Measurements from ENCODE around the gene SIAH1. TPM values are rescaled to one million over a fixed set of nuclear protein-coding genes. Genes with fewer than 3 reads are reported as not detected.

The SIAH1 gene
- polyA plus RNA-seq, 1 donor (not counting 4 experiments of a cell fraction or from before 2014, with no cell fraction given): 19.0 TPM

- dilution Hi-C loops (cut with MboI; ENCODE audit: extremely low pct_ligation_motif_present, low sequenced_read_pairs): no loop called here
- no peaks in the 10 kb centered on the region for H4K20me1 ChIP-seq (ENCODE audit: control insufficient read depth, extremely low read depth, insufficient read depth, low read length)
Measured at GRCh38 chr16:48330841-48331192, 54.4 kb downstream of the SIAH1 start.

GRCh38 chr16:48330189-48330840 is 54.9 kb downstream of the SIAH1 start:
- H3K36me3 ChIP-seq (ENCODE audit: control insufficient read depth in 2 of 2, extremely low read depth in 1 of 2, insufficient read depth in 2 of 2, low read length in 2 of 2): peaks cover 10 to 12% of the 10 kb centered on the region in 2 experiments
- no peak overlapping the region for H3K4me3 ChIP-seq (ENCODE audit: control insufficient read depth in 2 of 3, extremely low read depth in 1 of 3, insufficient read depth in 2 of 3, low read depth in 1 of 3, low read length in 3 of 3)
- no peak overlapping the region for H3K27ac ChIP-seq (ENCODE audit: control insufficient read depth, insufficient read depth, low read length)
- H3K79me2 ChIP-seq (ENCODE audit: control insufficient read depth, insufficient read depth, low read length): no peaks in the 10 kb centered on the region
- no peaks in the 10 kb centered on the region for H3K9me3 ChIP-seq (ENCODE audit: control insufficient read depth, low read depth, low read length)
- no peaks in the 10 kb centered on the region for H3K4me1 ChIP-seq (ENCODE audit: control insufficient read depth, extremely low read depth, insufficient read depth, low read length)
- H2AFZ ChIP-seq (ENCODE audit: control insufficient read depth, low read length): no peak overlapping the region
- no peak for TF ChIP-seq EZH2 (IDR thresholded peaks at IDR 0.05; ENCODE audit: low read length)
- TF ChIP-seq, protein P1, sequence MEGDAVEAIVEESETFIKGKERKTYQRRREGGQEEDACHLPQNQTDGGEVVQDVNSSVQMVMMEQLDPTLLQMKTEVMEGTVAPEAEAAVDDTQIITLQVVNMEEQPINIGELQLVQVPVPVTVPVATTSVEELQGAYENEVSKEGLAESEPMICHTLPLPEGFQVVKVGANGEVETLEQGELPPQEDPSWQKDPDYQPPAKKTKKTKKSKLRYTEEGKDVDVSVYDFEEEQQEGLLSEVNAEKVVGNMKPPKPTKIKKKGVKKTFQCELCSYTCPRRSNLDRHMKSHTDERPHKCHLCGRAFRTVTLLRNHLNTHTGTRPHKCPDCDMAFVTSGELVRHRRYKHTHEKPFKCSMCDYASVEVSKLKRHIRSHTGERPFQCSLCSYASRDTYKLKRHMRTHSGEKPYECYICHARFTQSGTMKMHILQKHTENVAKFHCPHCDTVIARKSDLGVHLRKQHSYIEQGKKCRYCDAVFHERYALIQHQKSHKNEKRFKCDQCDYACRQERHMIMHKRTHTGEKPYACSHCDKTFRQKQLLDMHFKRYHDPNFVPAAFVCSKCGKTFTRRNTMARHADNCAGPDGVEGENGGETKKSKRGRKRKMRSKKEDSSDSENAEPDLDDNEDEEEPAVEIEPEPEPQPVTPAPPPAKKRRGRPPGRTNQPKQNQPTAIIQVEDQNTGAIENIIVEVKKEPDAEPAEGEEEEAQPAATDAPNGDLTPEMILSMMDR (optimal IDR thresholded peaks at IDR 0.05 in 1 of 3, IDR thresholded peaks at IDR 0.05 in 1 of 3, conservative IDR thresholded peaks at IDR 0.05 in 1 of 3; ENCODE audit: extremely low read depth in 1 of 3, insufficient read depth in 2 of 3, low read length in 3 of 3): no peak
- DNase-seq (ENCODE audit: low read depth, low spot score) (no peak), FAIRE-seq (peak; percentile 36)
- peaks cover 2% of the 10 kb centered on the region for H3K9me1 ChIP-seq (ENCODE audit: control insufficient read depth, extremely low read depth, insufficient read depth, low read length)
- dilution Hi-C loops (cut with MboI; ENCODE audit: extremely low pct_ligation_motif_present, low sequenced_read_pairs): no loop called here
- H3K4me2 ChIP-seq (ENCODE audit: control insufficient read depth, extremely low read depth, insufficient read depth, low read depth, low read length): no peak overlapping the region
- no peak overlapping the region for H3K9ac ChIP-seq (ENCODE audit: control insufficient read depth, extremely low read depth, insufficient read depth, low read length)
- no peaks in the 10 kb centered on the region for H3K27me3 ChIP-seq (ENCODE audit: control insufficient read depth, extremely low read depth, insufficient read depth, low read length)
- no peaks in the 10 kb centered on the region for H4K20me1 ChIP-seq (ENCODE audit: control insufficient read depth, extremely low read depth, insufficient read depth, low read length)

More at GRCh38 chr16:48330841-48331192, 54.4 kb downstream of the SIAH1 start:
- Histone ChIP-seq H3K4me1 (ENCODE audit: control insufficient read depth, extremely low read depth, insufficient read depth, low read length) (no peaks in the 10 kb centered on the region), H3K4me2 (ENCODE audit: control insufficient read depth, extremely low read depth, insufficient read depth, low read depth, low read length) (no peak overlapping the region), H3K9me3 (ENCODE audit: control insufficient read depth, low read depth, low read length) (no peaks in the 10 kb centered on the region), H3K27ac (ENCODE audit: control insufficient read depth, insufficient read depth, low read length) (no peak overlapping the region), H2AFZ (ENCODE audit: control insufficient read depth, low read length) (no peak overlapping the region), H3K27me3 (ENCODE audit: control insufficient read depth, extremely low read depth, insufficient read depth, low read length) (no peaks in the 10 kb centered on the region), H3K9me1 (ENCODE audit: control insufficient read depth, extremely low read depth, insufficient read depth, low read length) (peaks cover 2% of the 10 kb centered on the region), H3K4me3 (ENCODE audit: control insufficient read depth in 2 of 3, extremely low read depth in 1 of 3, insufficient read depth in 2 of 3, low read depth in 1 of 3, low read length in 3 of 3) (no peak overlapping the region), H3K79me2 (ENCODE audit: control insufficient read depth, insufficient read depth, low read length) (no peaks in the 10 kb centered on the region), H3K9ac (ENCODE audit: control insufficient read depth, extremely low read depth, insufficient read depth, low read length) (no peak overlapping the region), H3K36me3 (ENCODE audit: control insufficient read depth in 2 of 2, extremely low read depth in 1 of 2, insufficient read depth in 2 of 2, low read length in 2 of 2) (peaks cover 10 to 12% of the 10 kb centered on the region in 2 experiments)
- no peak for TF ChIP-seq EZH2 (IDR thresholded peaks at IDR 0.05; ENCODE audit: low read length)
- TF ChIP-seq, protein P1 (optimal IDR thresholded peaks at IDR 0.05 in 1 of 3, IDR thresholded peaks at IDR 0.05 in 1 of 3, conservative IDR thresholded peaks at IDR 0.05 in 1 of 3; ENCODE audit: extremely low read depth in 1 of 3, insufficient read depth in 2 of 3, low read length in 3 of 3): no peak
- DNase-seq (ENCODE audit: low read depth, low spot score) (no peak), FAIRE-seq (no peak)
